HepG2 (cell line): ENCODE data around the gene CAMK1D. TPM values are rescaled to one million over a fixed set of nuclear protein-coding genes. Genes with fewer than 3 reads are reported as not detected.
"Not testable (repeated sequence)": the region's sequence is repeated elsewhere in the genome, so short reads cannot be mapped to it uniquely, and the experiment has no call there.

ENCODE experiments used
- ATAC-seq: fragments of 200-7000 bp; cut with Tn5 transposase; 3 replicates; pipeline ENCODE4 v1.9.1; 2020; ENCODE audit warnings: mild to moderate bottlenecking, moderate library complexity
- BruUV-seq: library from RNA; stranded (reverse); fragments of 400-500 nt; replicated peaks from 2 replicates; lab custom pipeline; 2021; lab: Mats Ljungman, UMichigan
- CTCF ChIA-PET: fragments of 300-600 bp; formaldehyde crosslinking; extraction: SDS; loops from one replicate; lab custom pipeline; 2021; ENCODE audit warnings: low total read pairs, inconsistent platforms, low intra/inter-chr PET ratio; lab: Yijun Ruan, JAX
- POLR2A ChIA-PET: fragments of 350-600 bp; sonication (Branson Sonifier 250); formaldehyde crosslinking; loops from one replicate; lab custom pipeline; 2020; ENCODE audit warnings: antibody characterized with exemption, inconsistent platforms; lab: Yijun Ruan, JAX
- DNase-seq: peaks from one replicate; pipeline ENCODE4 v3.0.0-alpha.2; 2015; ENCODE audit warnings: low spot score
- FAIRE-seq: peaks from 3 replicates; lab custom pipeline; 2011; peaks lifted over from hg19 to GRCh38; lab: Jason Lieb, UNC
- H2AFZ ChIP-seq: one replicate; pipeline ENCODE4 v1.6.1; 2011; ENCODE audit warnings: low read length, inconsistent platforms
- H3K27ac ChIP-seq: fragments of 300-600 bp; 3 replicates; pipeline ENCODE4 v1.8.0; 2011; ENCODE audit warnings: mixed run types, mild to moderate bottlenecking, mixed read lengths, low read length, inconsistent platforms; ENCODE audit not compliant: insufficient read depth; ENCODE audit errors: extremely low read length
- H3K27me3 ChIP-seq, 2 experiments: fragments of 200-600 bp in 1 of 2; 2 replicates in 1 of 2; 3 replicates in 1 of 2; pipeline versions ENCODE4 v1.6.0 to v1.8.0; 2011; ENCODE audit warnings: low read length in 2 of 2, mild to moderate bottlenecking in 2 of 2, moderate library complexity in 2 of 2, inconsistent platforms in 1 of 2; ENCODE audit not compliant: insufficient read depth in 2 of 2, control insufficient read depth in 1 of 2
- H3K36me3 ChIP-seq, 2 experiments: fragments of 200-600 bp in 1 of 2; replicated peaks in 1 of 2; 2 replicates in 1 of 2; 3 replicates in 1 of 2; pipeline versions ENCODE4 v1.5.1 to v1.8.0; 2011; ENCODE audit warnings: low read length in 2 of 2, inconsistent platforms in 1 of 2; ENCODE audit not compliant: insufficient read depth in 2 of 2, control insufficient read depth in 1 of 2
- H3K4me1 ChIP-seq: 2 replicates; pipeline ENCODE4 v1.5.1; 2012; ENCODE audit warnings: low read length, inconsistent platforms; ENCODE audit not compliant: insufficient read depth
- H3K4me2 ChIP-seq: 2 replicates; pipeline ENCODE4 v1.6.0; 2011; ENCODE audit warnings: low read depth, low read length, inconsistent platforms
- H3K4me3 ChIP-seq, 3 experiments: fragments of 200-600 bp in 1 of 3; sonication (generic), shearing (Covaris generic) in 1 of 3; replicated peaks in 1 of 3; 2 replicates each; pipeline ENCODE4 v1.5.1; 2011 to 2016; ENCODE audit warnings: low read length in 3 of 3, inconsistent platforms in 2 of 3, low read depth in 2 of 3, mild to moderate bottlenecking in 2 of 3, control low read depth in 1 of 3, mixed read lengths in 1 of 3; ENCODE audit not compliant: insufficient read depth in 1 of 3
- H3K79me2 ChIP-seq: one replicate; pipeline ENCODE4 v1.6.1; 2011; ENCODE audit warnings: low read length, inconsistent platforms; ENCODE audit not compliant: insufficient read depth
- H3K9ac ChIP-seq: 2 replicates; pipeline ENCODE4 v1.6.0; 2011; ENCODE audit warnings: mild to moderate bottlenecking, low read depth, low read length, inconsistent platforms; ENCODE audit not compliant: insufficient read depth
- H3K9me3 ChIP-seq: 2 replicates; pipeline ENCODE4 v1.5.1; 2012; ENCODE audit warnings: mild to moderate bottlenecking, low read length
- H4K20me1 ChIP-seq: 2 replicates; pipeline ENCODE4 v1.6.0; 2011; ENCODE audit warnings: inconsistent platforms, mild to moderate bottlenecking, low read length, moderate library complexity; ENCODE audit not compliant: insufficient read depth
- ERF ChIP-seq: IDR thresholded peaks from 2 replicates; pipeline ENCODE4 v1.6.1; 2018; ENCODE audit warnings: missing biosample characterization, missing genetic modification reagents
- FOXJ3 ChIP-seq: sonication (generic); formaldehyde crosslinking; IDR thresholded peaks from 2 replicates; pipeline ENCODE4 v1.4.0; 2020; ENCODE audit warnings: missing genetic modification reagents, mild to moderate bottlenecking, borderline replicate concordance
- IRF1 ChIP-seq: sonication (generic); formaldehyde crosslinking; IDR thresholded peaks from 2 replicates; pipeline ENCODE4 v1.4.0; 2020; ENCODE audit warnings: low read depth, mild to moderate bottlenecking, missing genetic modification reagents
- KDM5B ChIP-seq: sonication (generic); formaldehyde crosslinking; IDR thresholded peaks from 2 replicates; pipeline ENCODE4 v1.4.0; 2020; ENCODE audit warnings: missing genetic modification reagents, mild to moderate bottlenecking, borderline replicate concordance
- KLF15 ChIP-seq: sonication (generic); formaldehyde crosslinking; IDR thresholded peaks from 2 replicates; pipeline ENCODE4 v1.8.1; 2023; ENCODE audit warnings: borderline replicate concordance, mild to moderate bottlenecking, inconsistent platforms, missing genetic modification reagents, mixed read lengths
- MTF2 ChIP-seq: sonication (generic); formaldehyde crosslinking; IDR thresholded peaks from 2 replicates; pipeline ENCODE4 v1.5.0; 2020; ENCODE audit warnings: missing genetic modification reagents, borderline replicate concordance
- NFYB ChIP-seq: sonication (generic); formaldehyde crosslinking; IDR thresholded peaks from 2 replicates; pipeline ENCODE4 v1.4.0; 2020; ENCODE audit warnings: missing genetic modification reagents
- POLR2A ChIP-seq, 2 experiments: IDR thresholded peaks; 2 replicates each; pipeline ENCODE4 v1.6.1; 2011; ENCODE audit warnings: low read depth in 2 of 2, low read length in 2 of 2, mild to moderate bottlenecking in 1 of 2, moderate library complexity in 1 of 2; ENCODE audit not compliant: insufficient read depth in 1 of 2
- RELA ChIP-seq: sonication (generic); formaldehyde crosslinking; IDR thresholded peaks from 2 replicates; pipeline ENCODE4 v1.4.0; 2020; ENCODE audit warnings: missing genetic modification reagents
- RXRA ChIP-seq: sonication (generic); formaldehyde crosslinking; IDR thresholded peaks from 2 replicates; pipeline ENCODE4 v1.5.1; 2020; ENCODE audit warnings: missing genetic modification reagents
- SNAI1 ChIP-seq: sonication (generic); formaldehyde crosslinking; IDR thresholded peaks from 2 replicates; pipeline ENCODE4 v1.5.0; 2020; ENCODE audit warnings: mild to moderate bottlenecking, missing genetic modification reagents, borderline replicate concordance
- SOX13 ChIP-seq, 3 experiments: fragments of 450-650 bp in 1 of 3; sonication (generic) in 1 of 3; formaldehyde crosslinking in 1 of 3; IDR thresholded peaks in 2 of 3; conservative IDR thresholded peaks in 1 of 3; 2 replicates each; pipeline versions ENCODE4 v1.5.0 to v1.6.1; 2016 to 2020; ENCODE audit warnings: antibody characterized with exemption in 1 of 3, mild to moderate bottlenecking in 1 of 3, missing compliant biosample characterization in 1 of 3, missing genetic modification reagents in 1 of 3, moderate library complexity in 1 of 3
- TFDP2 ChIP-seq: sonication (generic); formaldehyde crosslinking; IDR thresholded peaks from 2 replicates; pipeline ENCODE4 v1.4.0; 2020; ENCODE audit warnings: missing genetic modification reagents
- TFE3 ChIP-seq: IDR thresholded peaks from 2 replicates; pipeline ENCODE4 v1.6.1; 2016
- YEATS4 ChIP-seq: sonication (generic); formaldehyde crosslinking; IDR thresholded peaks from 2 replicates; pipeline ENCODE4 v1.4.0; 2020; ENCODE audit warnings: missing genetic modification reagents, borderline replicate concordance
- ZC3H13 ChIP-seq: sonication (generic); formaldehyde crosslinking; IDR thresholded peaks from 2 replicates; pipeline ENCODE4 v1.8.1; 2023; ENCODE audit warnings: mild to moderate bottlenecking, missing genetic modification reagents, moderate library complexity
- ZNF17 ChIP-seq: sonication (generic); formaldehyde crosslinking; IDR thresholded peaks from 2 replicates; pipeline ENCODE4 v1.5.0; 2020; ENCODE audit warnings: mild to moderate bottlenecking, missing genetic modification reagents
- WGBS: methylation state at CpG from one replicate; pipeline ENCODE4 v1.1.6; 2017; ENCODE audit warnings: low lambda C conversion rate; 5-methylcytosine and 5-hydroxymethylcytosine counted together
- in situ Hi-C: cut with HindIII; loops from 2 replicates; pipeline ENCODE4 v1.10.0; 2017; ENCODE audit warnings: low pct_unique_long_range_greater_than_20kb; ENCODE audit not compliant: extremely low pct_ligation_motif_present
- intact Hi-C: fragments of 100-400 bp; cut with micrococcal nuclease; formaldehyde crosslinking; loops from one replicate; pipeline ENCODE4 v1.10.0; 2022; ENCODE audit not compliant: unreplicated experiment
- polyA plus RNA-seq, 8 experiments: library from polyadenylated mRNA; depleted of rRNA in 3 of 8; stranded (reverse) in 7 of 8; unstranded in 1 of 8; fragments of >200 nt; fragmentation: Illumina TruSeq in 4 of 8; extraction: Trizol in 4 of 8; gene quantifications; 2 replicates each; pipeline versions ENCODE4 v1.2.1 to v1.2.3, GENCODE V29; 2011 to 2016; ENCODE audit warnings: low read depth in 4 of 8, missing spikeins in 1 of 8, mixed read lengths in 1 of 8; ENCODE audit not compliant: insufficient read depth in 1 of 8
- total RNA-seq, 5 experiments: library from RNA; depleted of rRNA; stranded (reverse); fragments of >200 nt; fragmentation: Illumina TruSeq; extraction: Trizol; gene quantifications; 2 replicates each; pipeline ENCODE4 v1.2.3, GENCODE V29; 2016; ENCODE audit warnings: low read depth in 1 of 5

Gene CAMK1D
- total and polyA plus RNA-seq, 2 of the 13 experiments (the other 11 are each of a cell fraction or from before 2014, with no cell fraction given): under 0.01 TPM; not detected in 1

GRCh38 chr10:12492016-12492415 is 142.7 kb downstream of the CAMK1D start:
- CTCF ChIA-PET: no interaction called here

GRCh38 chr10:12497046-12497445 is 147.7 kb downstream of the CAMK1D start:
- not testable (repeated sequence) for FAIRE-seq

More at GRCh38 chr10:12492016-12492415, 142.7 kb downstream of the CAMK1D start:
- Histone ChIP-seq H3K79me2 (no peaks in the 10 kb centered on the region), H4K20me1 (no peaks in the 10 kb centered on the region), H3K9me3 (no peaks in the 10 kb centered on the region), H3K27me3 (no peaks in the 10 kb centered on the region; a peak in 1 of 5 replicates), H3K36me3 (no peaks in the 10 kb centered on the region), H3K4me2 (no peak overlapping the region), H3K27ac (no peak overlapping the region), H3K9ac (no peak overlapping the region), H3K4me3 (no peak overlapping the region), H3K4me1 (no peaks in the 10 kb centered on the region), H2AFZ (no peak overlapping the region)
- in situ Hi-C loops: no loop called here
- POLR2A ChIA-PET: no interaction called here
- ATAC-seq: no peak
- TF ChIP-seq TFE3 (CRISPR knock-in tag) (no peak), RELA (CRISPR knock-in tag) (no peak), SNAI1 (no peak), KLF15 (no peak), KDM5B (no peak), IRF1 (CRISPR knock-in tag) (no peak), ERF (CRISPR knock-in tag) (no peak), YEATS4 (CRISPR knock-in tag) (no peak), MTF2 (CRISPR knock-in tag) (no peak), SOX13 (IDR thresholded peaks at IDR 0.05) (no peak), SOX13 (CRISPR knock-in tag; conservative IDR thresholded peaks at IDR 0.05 in 1 of 2, IDR thresholded peaks at IDR 0.05 in 1 of 2) (no peak), FOXJ3 (no peak), ZNF17 (CRISPR knock-in tag) (no peak), POLR2A (IDR thresholded peaks at IDR 0.05; ENCODE audit: insufficient read depth in 1 of 2, low read depth in 2 of 2, low read length in 2 of 2) (no peak), ZC3H13 (no peak), NFYB (CRISPR knock-in tag) (no peak), RXRA (no peak), TFDP2 (CRISPR knock-in tag) (no peak)
- BruUV-seq: no TSS peak
- no peak for FAIRE-seq
- 52% methylated on average over 8 of the region's 8 CpGs for WGBS
- DNase-seq: no peak
- intact Hi-C loops: no loop called here

More at GRCh38 chr10:12497046-12497445, 147.7 kb downstream of the CAMK1D start:
- ATAC-seq, H3K36me3 ChIP-seq, POLR2A ChIA-PET, H3K9ac ChIP-seq, BruUV-seq, H3K4me3 ChIP-seq, in situ Hi-C loops, CTCF ChIA-PET, DNase-seq, intact Hi-C loops, H3K4me2 ChIP-seq, H3K27me3 ChIP-seq, H3K9me3 ChIP-seq, H4K20me1 ChIP-seq, H2AFZ ChIP-seq, H3K79me2 ChIP-seq, H3K27ac ChIP-seq: not testable (repeated sequence)
- H3K4me1 ChIP-seq: peaks cover 18% of the 10 kb centered on the region
- WGBS: 57% methylated on average over 10 of the region's 10 CpGs
